ENCODE data around the gene PCNP. TPM values are rescaled to one million over a fixed set of nuclear protein-coding genes. Genes with fewer than 3 reads are reported as not detected.

PCNP gene
- total RNA-seq, 1 experiment from 2014 or later = 216 TPM

DNA sequence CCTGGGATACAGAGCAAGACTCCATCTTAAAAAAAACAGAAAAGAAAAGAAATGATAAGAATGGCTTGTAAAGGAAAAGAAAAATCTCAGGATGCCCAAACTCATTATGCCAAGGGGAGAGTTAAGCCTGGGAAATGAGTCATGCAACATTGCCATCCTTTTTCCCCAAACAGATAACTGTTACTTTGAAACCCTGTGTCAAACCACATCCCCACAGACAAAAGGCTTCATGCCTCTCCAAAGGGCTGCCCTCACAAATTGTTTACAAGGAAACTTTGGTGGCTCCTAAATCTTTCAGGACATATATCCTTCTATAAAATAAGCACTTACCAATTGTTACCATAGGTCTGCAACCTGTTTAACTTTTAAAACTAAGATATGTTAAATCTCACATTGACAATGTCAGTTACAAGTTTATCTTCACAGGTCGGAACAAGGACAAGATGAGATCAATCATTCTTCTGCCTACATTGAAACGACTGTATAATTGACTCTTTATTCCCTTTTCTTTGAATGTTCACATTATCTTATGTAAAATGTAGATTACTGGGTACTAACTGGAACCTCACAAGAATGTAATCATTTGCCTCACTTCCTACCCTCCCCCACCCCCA is 42.4 kb upstream of the PCNP start:
- Histone ChIP-seq H3K23me2 (ENCODE audit: insufficient read length, low read depth, low read length, poor library complexity, severe bottlenecking) (no peaks in the 10 kb centered on the region), H4K20me1 (ENCODE audit: control insufficient read depth, insufficient read depth, insufficient read length) (no peaks in the 10 kb centered on the region), H3K9ac (ENCODE audit: extremely low read depth, insufficient read length, low read length) (no peak overlapping the region), H2BK15ac (ENCODE audit: low read depth, low read length) (no peak overlapping the region), H4K8ac (replicated peaks; ENCODE audit: insufficient read length, low read depth, low read length) (no peak overlapping the region), H4K5ac (ENCODE audit: insufficient read length, low read depth, low read length) (no peak overlapping the region), H3K4me1 (ENCODE audit: insufficient read depth, low read length) (no peaks in the 10 kb centered on the region; the same call in 1 of the 2 replicates), H3K4ac (ENCODE audit: low read depth, low read length) (no peak overlapping the region), H3K18ac (ENCODE audit: insufficient read length, low read depth, low read length) (no peak overlapping the region), H3K27ac (ENCODE audit: insufficient read length, low read depth, low read length) (no peak overlapping the region), H2BK12ac (ENCODE audit: insufficient read length, low read depth, low read length) (no peak overlapping the region), H3K79me1 (ENCODE audit: insufficient read depth, low read depth, low read length, poor library complexity, severe bottlenecking) (no peaks in the 10 kb centered on the region), H3K56ac (ENCODE audit: insufficient read length, low read depth, low read length) (no peak overlapping the region), H3K4me2 (ENCODE audit: insufficient read depth, insufficient read length, low read length) (no peak overlapping the region), H3K79me2 (ENCODE audit: insufficient read depth, low read length) (no peaks in the 10 kb centered on the region), H3T11ph (ENCODE audit: low read length) (no peak overlapping the region), H3K23ac (ENCODE audit: insufficient read length, low read depth, low read length) (no peak overlapping the region), H3K27me3 (ENCODE audit: insufficient read depth, low read length) (no peaks in the 10 kb centered on the region), H4K91ac (ENCODE audit: insufficient read length, low read depth, low read length) (no peak overlapping the region), H2BK5ac (ENCODE audit: insufficient read length, low read length) (no peak overlapping the region), H2BK20ac (ENCODE audit: low read depth, low read length, poor library complexity, severe bottlenecking) (no peak overlapping the region), H2AK5ac (ENCODE audit: insufficient read length, low read length) (no peak overlapping the region), H2AFZ (ENCODE audit: low read length) (no peak overlapping the region), H2BK120ac (ENCODE audit: low read depth, low read length, poor library complexity, severe bottlenecking) (no peak overlapping the region), H3K9me3 (ENCODE audit: control insufficient read depth, low read depth, low read length) (no peaks in the 10 kb centered on the region), H3K14ac (ENCODE audit: insufficient read depth, low read length) (no peak overlapping the region)
- no peak for DNase-seq
- H3K4me3 Mint-ChIP-seq = 0 out of 5 replicates have a peak overlapping the region, but pooled peaks of 1 of the 2 experiments have one; percentile 4
- H3K4me1 Mint-ChIP-seq = peaks cover 31 to 34% of the 10 kb centered on the region in 2 experiments
- H3K36me3 Mint-ChIP-seq (ENCODE audit: insufficient read depth in 1 of 3, low read depth in 3 of 3) = peaks cover 8 to 15% (median 10%) of the 10 kb centered on the region in 3 experiments
- WGBS (ENCODE audit: extremely low coverage, insufficient read length, low lambda C conversion rate) = no CpG with 5 or more reads among the region's 2 CpGs
- H3K27ac Mint-ChIP-seq = peak overlapping the region in 1 of 3 experiments; percentile 78; a peak in 1 of 7 replicates
- peaks cover 15 to 19% of the 10 kb centered on the region in 2 experiments for H3K9me3 Mint-ChIP-seq
- no peaks in the 10 kb centered on the region; the same call in 1 of the 2 replicates for H3K27me3 Mint-ChIP-seq (ENCODE audit: low read depth)
- TF ChIP-seq CTCF (conservative IDR thresholded peaks at IDR 0.05) = no peak

Measured in H9 (cell line).